Bronchial epithelial cell (primary cell): ENCODE results near the gene CNNM4. TPM values are rescaled to one million over a fixed set of nuclear protein-coding genes. Genes with fewer than 3 reads are reported as not detected.
"Not testable (repeated sequence)": the region's sequence is repeated elsewhere in the genome, so short reads cannot be mapped to it uniquely, and the experiment has no call there.

Experiments
- DNase-seq: peaks from one replicate; pipeline ENCODE4 v3.0.0-alpha.2; 2010; ENCODE audit warnings: low read depth
- FAIRE-seq: peaks from 2 replicates; lab custom pipeline; 2011; peaks lifted over from hg19 to GRCh38; lab: Jason Lieb, UNC
- H3K27me3 ChIP-seq: 2 replicates; pipeline ENCODE4 v1.5.1; 2011; ENCODE audit warnings: low read length; ENCODE audit not compliant: control insufficient read depth, insufficient read depth
- H3K36me3 ChIP-seq: 2 replicates; pipeline ENCODE4 v1.5.1; 2011; ENCODE audit warnings: low read length; ENCODE audit not compliant: control insufficient read depth, insufficient read depth
- H3K4me3 ChIP-seq: 2 replicates; pipeline ENCODE4 v1.5.1; 2011; ENCODE audit warnings: mild to moderate bottlenecking, low read depth, low read length, control low read depth
- CTCF ChIP-seq: IDR thresholded peaks from 2 replicates; pipeline ENCODE4 v1.5.1; 2011; ENCODE audit warnings: mild to moderate bottlenecking, moderate library complexity, low read length, control low read depth, inconsistent platforms; ENCODE audit not compliant: insufficient read depth, severe bottlenecking
- total RNA-seq: library from RNA; depleted of rRNA; stranded (reverse); fragments of >200 nt; gene quantifications from 2 replicates; pipeline ENCODE4 v1.2.1, GENCODE V29; 2014

Gene CNNM4
- total RNA-seq, 1 donor from 2014 or later, result 3.4 TPM

GRCh38 chr2:96802721-96803120 lies 42.0 kb downstream of the CNNM4 start:
- DNase-seq (no peak), FAIRE-seq (no peak)
- no peaks in the 10 kb centered on the region for H3K36me3 ChIP-seq
- no peaks in the 10 kb centered on the region for H3K27me3 ChIP-seq
- no peak overlapping the region for H3K4me3 ChIP-seq
- TF ChIP-seq CTCF, result no peak

- H3K36me3 ChIP-seq, result no peaks in the 10 kb centered on the region
- no peak for FAIRE-seq
Measured at GRCh38 chr2:96804986-96805385, 44.3 kb downstream of the CNNM4 start.

GRCh38 chr2:96805946-96806345 lies 45.2 kb downstream of the CNNM4 start:
- not testable (repeated sequence) for H3K27me3 ChIP-seq, FAIRE-seq, H3K4me3 ChIP-seq, H3K36me3 ChIP-seq, DNase-seq

More at GRCh38 chr2:96804986-96805385, 44.3 kb downstream of the CNNM4 start:
- DNase-seq, result no peak
- no peak for TF ChIP-seq CTCF
- Histone ChIP-seq H3K4me3 (no peak overlapping the region), H3K27me3 (no peaks in the 10 kb centered on the region)

- Histone ChIP-seq H3K4me3 (no peak overlapping the region), H3K36me3 (peaks cover 1% of the 10 kb centered on the region), H3K27me3 (no peaks in the 10 kb centered on the region)
- TF ChIP-seq CTCF, result no peak
- DNase-seq, result no peak
- FAIRE-seq, result no peak
Measured at GRCh38 chr2:96806468-96807126, 45.9 kb downstream of the CNNM4 start.

- no peak for TF ChIP-seq CTCF
- Histone ChIP-seq H3K4me3 (no peak overlapping the region), H3K27me3 (no peaks in the 10 kb centered on the region), H3K36me3 (peaks cover 1% of the 10 kb centered on the region)
- no peak for FAIRE-seq
- no peak for DNase-seq
Measured at GRCh38 chr2:96807127-96807471, 46.4 kb downstream of the CNNM4 start.

GRCh38 chr2:96808176-96808837 lies 47.6 kb downstream of the CNNM4 start:
- no peak overlapping the region for H3K4me3 ChIP-seq
- TF ChIP-seq CTCF, result no peak
- FAIRE-seq, result no peak
- H3K27me3 ChIP-seq, result no peaks in the 10 kb centered on the region
- H3K36me3 ChIP-seq, result peaks cover 1% of the 10 kb centered on the region
- no peak for DNase-seq
